HG02852 (cell line): Measurements from ENCODE around the gene KCNQ1OT1.

Experiments
- ATAC-seq: cut with Tn5 transposase; IDR thresholded peaks from one replicate; pipeline ENCODE4 v1.9.1; 2021; ENCODE audit warnings: mild to moderate bottlenecking, moderate library complexity; ENCODE audit not compliant: unreplicated experiment

The KCNQ1OT1 gene

DNA sequence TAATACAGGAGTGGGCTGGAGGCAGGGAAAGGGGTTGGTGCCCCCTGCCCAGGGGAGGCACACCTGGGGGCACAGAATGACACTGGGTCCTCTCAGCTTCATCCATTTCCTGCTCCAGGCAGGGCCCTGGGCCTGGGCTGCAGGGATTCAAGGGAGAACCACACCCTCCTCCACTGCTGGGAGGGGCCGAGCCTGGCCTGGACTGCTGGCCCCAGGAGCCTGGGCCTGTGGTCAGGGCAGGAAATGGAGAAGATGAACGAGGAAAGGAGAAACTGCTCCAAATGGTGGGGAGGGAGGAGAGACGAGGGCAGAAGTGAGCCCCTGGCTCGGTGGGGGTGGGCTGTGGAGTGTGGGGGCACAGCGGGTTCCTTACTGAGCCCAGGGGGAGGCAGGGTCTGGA is 38.1 kb upstream of the KCNQ1OT1 start:
- no peak for ATAC-seq

GRCh38 chr11:2737226-2737590 is 37.4 kb upstream of the KCNQ1OT1 start:
- no peak for ATAC-seq

GRCh38 chr11:2736577-2737225 is 36.9 kb upstream of the KCNQ1OT1 start:
- no peak for ATAC-seq

DNA sequence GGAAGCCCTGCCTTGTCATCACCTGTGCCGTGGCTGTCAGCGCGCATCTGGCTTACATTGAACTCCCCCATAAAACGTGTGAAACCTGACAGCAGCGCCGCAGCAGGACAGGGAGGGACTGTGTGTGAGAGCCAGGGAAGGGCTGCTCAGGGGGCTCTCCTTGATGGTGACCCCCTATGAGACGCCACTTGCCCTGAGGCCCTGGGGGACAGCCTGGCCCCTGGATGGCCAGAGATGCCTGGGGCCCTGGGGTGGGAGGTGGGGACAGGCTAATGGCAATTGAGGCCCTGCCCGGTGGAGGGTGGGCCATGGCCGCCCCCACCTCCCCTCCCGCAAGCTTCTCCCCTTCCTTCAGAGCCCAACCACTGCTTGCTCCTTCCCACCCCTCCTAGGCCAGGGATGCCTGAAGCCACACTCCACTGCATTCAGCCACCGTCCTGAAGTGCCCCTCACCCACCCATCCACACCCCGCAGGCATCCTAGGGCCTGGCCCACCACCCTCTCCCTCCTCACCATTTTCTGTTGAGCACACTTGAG is 35.3 kb upstream of the KCNQ1OT1 start:
- no peak for ATAC-seq

- ATAC-seq = no peak
Observed at GRCh38 chr11:2734181-2735052, 34.6 kb upstream of the KCNQ1OT1 start.

DNA sequence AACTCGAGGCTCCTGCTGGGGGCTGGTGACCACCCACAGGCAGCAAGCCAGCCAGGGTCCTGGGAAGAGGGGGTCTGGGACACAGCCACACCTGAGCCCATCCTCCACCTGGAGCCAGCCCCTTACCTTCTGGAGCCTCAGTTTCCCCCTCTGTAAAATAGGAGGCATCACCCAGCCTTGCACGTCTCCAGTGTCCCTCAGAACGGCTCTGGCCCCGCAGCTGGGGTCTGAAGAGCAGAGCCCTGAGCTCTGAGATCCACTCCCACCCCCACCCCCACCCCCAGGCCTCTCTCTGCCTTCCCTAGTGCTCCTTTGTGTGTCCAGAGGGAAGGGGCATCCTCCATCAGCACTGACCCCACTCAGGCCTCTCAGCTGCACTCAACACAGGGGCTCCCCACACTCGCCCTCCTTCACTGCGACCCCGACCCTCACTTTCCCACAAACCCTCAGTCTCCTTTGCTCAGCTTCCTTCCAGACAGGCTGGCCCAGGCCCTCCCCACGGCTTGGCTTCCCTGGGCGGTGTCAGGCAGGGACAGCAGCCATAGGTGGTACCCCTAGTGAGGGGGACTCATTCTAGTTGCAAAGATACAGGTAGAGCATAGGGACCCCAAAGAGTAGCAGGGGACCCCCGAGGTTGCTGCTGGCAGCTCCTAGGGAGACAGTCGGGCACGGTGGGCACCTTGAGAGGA is 33.3 kb upstream of the KCNQ1OT1 start:
- ATAC-seq = no peak

GRCh38 chr11:2732261-2732939 is 32.6 kb upstream of the KCNQ1OT1 start:
- ATAC-seq = no peak

DNA sequence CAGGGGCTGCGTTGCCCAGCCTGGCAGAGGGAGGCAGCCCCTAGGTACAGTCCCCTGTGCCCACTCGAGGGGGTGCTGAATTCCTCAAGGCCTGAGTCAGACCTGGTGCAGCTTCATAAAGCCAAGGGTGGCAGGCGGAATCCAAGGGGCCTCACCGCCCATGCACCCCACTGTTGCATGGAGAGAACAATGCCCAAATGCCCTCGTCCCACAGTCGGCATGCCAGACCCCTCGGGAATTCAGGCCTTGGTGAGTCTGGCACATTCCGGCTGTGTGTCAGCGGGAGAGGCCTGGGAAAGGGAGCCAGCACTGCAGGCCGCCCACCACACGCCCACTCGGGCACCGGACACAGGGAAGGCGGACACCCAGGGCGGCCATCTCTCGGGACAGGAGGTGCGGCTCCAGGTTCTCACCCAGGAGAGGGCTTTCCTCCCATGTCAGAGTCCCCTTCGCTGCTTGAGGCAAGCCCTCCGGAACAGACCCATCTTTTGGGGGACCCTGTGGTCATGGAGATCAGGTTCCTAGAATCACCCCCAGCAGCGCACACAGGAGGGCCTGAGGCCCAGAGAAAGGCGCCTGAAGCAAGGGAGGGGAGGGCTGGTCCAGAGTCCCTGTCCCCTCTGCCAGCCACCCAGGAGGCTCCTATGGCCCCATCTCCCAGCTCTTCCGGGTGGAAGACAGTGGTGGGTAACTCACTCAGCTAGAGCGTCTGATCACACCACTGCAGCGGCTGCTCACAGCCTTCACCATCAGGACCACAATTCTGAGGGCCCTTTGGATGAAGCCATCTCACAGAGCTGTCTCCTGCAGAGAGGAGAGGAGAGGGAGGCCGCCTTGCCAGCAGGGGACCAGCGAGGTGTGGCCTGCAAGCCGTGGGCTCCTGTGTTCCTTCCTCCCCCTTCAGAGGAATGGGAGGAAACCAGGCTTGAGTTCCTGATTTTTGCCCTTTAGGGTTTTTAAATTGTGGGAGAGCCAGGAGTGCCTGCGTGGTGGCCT is 31.6 kb upstream of the KCNQ1OT1 start:
- ATAC-seq = no peak

- no peak for ATAC-seq
Observed at GRCh38 chr11:2730272-2731129, 30.7 kb upstream of the KCNQ1OT1 start.

GRCh38 chr11:2729841-2730240 is 30.0 kb upstream of the KCNQ1OT1 start:
- ATAC-seq = no peak

- no peak for ATAC-seq
Observed at GRCh38 chr11:2728663-2729332, 29.0 kb upstream of the KCNQ1OT1 start.

DNA sequence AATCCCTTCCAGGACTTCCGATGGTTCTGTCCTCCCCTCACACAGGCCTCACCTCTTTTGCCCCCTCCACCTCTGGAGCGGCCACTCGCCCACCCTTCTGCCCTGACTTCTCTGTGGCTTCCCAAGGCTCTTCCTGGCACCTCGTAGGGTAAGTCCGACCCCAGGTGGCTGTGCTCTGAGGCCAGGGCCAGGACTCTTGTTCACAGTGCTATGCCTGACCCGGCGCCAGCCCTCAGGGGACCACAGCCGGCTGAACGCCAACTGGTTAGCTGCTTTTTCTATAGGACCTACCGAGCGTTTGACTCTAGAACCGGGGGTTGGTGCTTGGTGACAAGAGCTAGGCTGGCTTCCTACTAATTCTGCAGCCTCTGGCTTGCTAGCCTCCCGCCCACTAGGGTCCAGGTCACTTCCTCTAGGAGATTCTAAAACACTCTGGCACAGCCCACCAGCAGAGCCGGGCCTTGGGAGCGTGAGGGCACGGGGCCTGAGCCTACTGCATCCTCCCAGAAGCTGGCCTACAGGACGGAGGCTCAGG is 28.4 kb upstream of the KCNQ1OT1 start:
- no peak for ATAC-seq

DNA sequence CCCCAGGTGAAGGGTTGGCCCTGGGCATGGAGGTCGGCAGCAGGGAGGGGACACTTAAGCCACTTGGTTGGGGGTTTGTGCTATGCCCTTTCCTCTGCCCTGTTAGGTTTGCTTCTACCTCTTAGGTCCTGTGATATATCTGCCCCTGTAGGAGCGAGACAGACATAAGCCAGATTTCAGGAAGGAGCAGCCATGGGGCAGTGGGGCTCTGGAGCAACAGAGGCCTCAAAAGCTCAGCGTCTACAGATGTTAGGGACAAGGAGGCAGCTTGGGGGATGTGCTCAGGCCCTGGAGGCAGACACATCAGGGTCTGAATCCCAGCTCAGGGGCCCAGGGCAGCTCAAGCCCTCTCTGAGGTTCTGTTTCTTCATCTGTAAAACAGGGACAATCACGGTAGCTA is 27.2 kb upstream of the KCNQ1OT1 start:
- ATAC-seq = no peak

DNA sequence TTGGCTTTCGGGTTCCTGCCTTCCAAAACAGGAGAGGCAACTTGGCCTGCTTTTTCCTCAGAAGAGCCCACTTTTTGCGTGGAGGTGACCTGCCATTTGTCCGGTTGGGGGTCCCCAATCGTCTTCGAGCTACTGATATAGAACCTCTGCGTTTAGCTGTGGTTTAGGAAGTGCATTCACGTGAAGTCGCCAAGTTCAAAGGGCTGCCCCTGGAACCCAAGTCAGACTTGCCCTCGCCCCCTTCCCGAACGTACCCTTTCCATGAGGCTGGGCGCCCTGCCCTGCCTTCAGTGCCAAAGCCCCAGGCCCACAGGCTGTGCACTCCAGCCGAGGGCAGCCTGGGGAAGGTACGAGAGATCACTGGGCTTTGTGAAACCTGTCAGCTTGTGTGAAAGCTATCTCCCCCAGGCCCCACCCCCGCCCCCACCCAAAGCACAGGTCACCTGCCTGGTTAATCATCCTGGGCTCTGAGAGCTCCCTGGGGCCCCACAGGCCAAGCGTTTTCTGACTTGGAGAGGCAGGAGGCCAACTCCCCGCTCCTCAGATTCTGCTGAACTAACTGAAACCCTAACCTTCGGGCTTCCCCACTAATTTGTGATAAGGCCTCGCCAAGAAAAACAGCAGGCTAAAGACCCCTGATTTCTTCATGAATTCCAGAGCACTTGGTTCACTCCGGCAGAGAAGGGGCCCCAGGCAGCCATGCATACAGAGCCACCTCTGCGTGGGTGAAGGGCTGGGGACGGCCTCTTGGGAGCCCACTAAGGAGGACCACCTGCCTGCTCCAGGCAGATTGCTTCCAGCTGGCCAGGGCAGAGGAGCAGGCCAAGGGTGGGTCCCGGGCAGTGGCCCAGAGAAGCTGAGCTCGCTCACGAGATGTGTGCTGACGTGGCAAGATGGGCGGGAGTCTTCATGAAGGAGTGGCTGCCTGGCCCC is 25.8 kb upstream of the KCNQ1OT1 start:
- ATAC-seq = no peak

GRCh38 chr11:2724653-2725367 is 25.0 kb upstream of the KCNQ1OT1 start:
- ATAC-seq = no peak

DNA sequence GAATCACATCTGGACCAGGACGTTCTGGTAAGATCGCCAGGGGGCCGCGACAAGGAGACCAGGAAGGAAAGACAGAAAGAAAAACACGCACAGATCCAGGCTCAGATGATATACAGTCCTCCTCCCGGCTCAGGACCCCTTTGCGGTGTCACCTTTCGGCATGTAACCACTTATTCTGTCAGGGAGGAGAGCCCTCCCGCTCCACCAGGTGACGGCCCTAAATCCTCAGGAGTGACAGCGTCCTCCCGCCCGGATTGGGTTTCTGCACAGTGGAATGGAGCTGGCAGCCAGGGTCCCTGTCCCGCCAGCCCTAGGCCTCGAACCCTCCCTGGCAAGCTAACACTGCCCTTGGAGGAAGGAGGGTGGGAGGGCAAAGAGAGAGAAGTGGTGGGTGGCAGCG is 24.3 kb upstream of the KCNQ1OT1 start:
- no peak for ATAC-seq
